ENCODE results near the gene PRLHR.

The PRLHR gene

GRCh38 chr10:118580702-118581101 is 14.7 kb downstream of the PRLHR start:
- no peak overlapping the region for H3K4me3 Mint-ChIP-seq
- no peaks in the 10 kb centered on the region for H3K9me3 Mint-ChIP-seq
- no peak overlapping the region for H3K27ac Mint-ChIP-seq
- H3K36me3 Mint-ChIP-seq (ENCODE audit: low read depth) = no peaks in the 10 kb centered on the region
- H3K27me3 Mint-ChIP-seq (ENCODE audit: low read depth) = peaks cover 14% of the 10 kb centered on the region
- no peaks in the 10 kb centered on the region for H3K4me1 Mint-ChIP-seq (ENCODE audit: low read depth)

DNA sequence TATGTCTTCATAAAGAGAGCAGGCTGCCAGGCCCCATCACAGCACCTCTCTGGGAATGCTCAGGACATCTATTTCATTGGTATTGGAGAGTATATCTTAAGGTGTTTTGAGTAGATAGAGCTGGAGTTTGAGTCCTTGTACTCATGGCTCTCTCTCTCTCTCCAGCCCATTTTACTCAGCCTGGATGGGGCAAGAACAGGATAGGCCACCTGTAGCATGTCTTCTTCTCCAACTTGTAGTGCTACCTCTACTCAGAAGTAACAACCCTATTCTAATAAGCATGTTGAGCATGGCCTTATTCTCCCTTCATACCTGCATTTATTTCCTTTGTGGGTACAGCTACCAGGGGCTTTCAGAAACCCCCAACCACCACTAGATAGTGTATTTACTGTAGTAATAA is 21.9 kb downstream of the PRLHR start:
- Mint-ChIP-seq H3K4me1 (ENCODE audit: low read depth) (peaks cover 5% of the 10 kb centered on the region), H3K9me3 (no peaks in the 10 kb centered on the region), H3K27me3 (ENCODE audit: low read depth) (peaks cover 12% of the 10 kb centered on the region), H3K4me3 (no peak overlapping the region), H3K36me3 (ENCODE audit: low read depth) (no peaks in the 10 kb centered on the region), H3K27ac (no peak overlapping the region)

DNA sequence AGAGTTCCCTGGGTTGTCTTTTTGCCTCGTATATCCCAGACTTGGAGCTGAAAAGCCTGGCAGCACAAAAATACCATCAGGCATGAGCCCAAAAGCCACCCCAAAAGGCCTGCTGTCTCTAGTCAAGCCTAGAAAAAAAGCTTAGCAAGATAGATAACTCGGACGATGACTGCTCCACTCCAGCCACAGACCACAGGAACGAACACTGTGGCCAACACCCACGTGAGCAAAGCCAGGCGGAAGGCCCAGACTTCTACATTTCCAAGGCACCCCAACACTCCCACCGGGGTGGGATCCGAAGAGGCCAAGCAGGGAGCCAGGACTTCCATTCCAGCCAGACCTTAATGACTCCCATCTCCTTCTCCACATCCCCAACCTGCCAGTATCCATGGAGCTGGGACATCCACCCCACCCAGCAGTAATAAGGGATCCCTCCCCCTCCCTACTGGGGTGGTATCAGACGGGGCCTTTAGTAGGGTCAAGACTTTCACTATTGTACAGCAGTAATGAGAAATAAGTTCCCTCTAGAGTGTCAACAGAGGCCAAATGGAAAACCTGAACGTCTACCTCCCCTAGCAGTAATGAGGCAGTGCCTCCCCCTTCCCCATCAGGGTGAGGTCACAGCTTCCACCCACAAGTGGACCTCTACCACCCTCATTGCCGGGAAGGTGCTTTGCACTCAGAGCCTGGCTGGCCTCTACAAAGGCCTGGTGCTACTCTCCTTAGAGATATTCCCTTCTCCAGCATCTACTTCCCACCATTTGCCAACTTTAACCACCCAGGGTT is 23.0 kb downstream of the PRLHR start:
- Mint-ChIP-seq H3K4me1 (ENCODE audit: low read depth) (peaks cover 7% of the 10 kb centered on the region), H3K9me3 (no peaks in the 10 kb centered on the region), H3K27ac (no peak overlapping the region), H3K27me3 (ENCODE audit: low read depth) (peaks cover 7% of the 10 kb centered on the region), H3K4me3 (no peak overlapping the region), H3K36me3 (ENCODE audit: low read depth) (no peaks in the 10 kb centered on the region)

- no peak overlapping the region for H3K27ac Mint-ChIP-seq
- peaks cover 7% of the 10 kb centered on the region for H3K4me1 Mint-ChIP-seq (ENCODE audit: low read depth)
- no peaks in the 10 kb centered on the region for H3K36me3 Mint-ChIP-seq (ENCODE audit: low read depth)
- no peaks in the 10 kb centered on the region for H3K27me3 Mint-ChIP-seq (ENCODE audit: low read depth)
- H3K4me3 Mint-ChIP-seq = no peak overlapping the region
- no peaks in the 10 kb centered on the region for H3K9me3 Mint-ChIP-seq
Observed at GRCh38 chr10:118571123-118571522, 24.3 kb downstream of the PRLHR start.

DNA sequence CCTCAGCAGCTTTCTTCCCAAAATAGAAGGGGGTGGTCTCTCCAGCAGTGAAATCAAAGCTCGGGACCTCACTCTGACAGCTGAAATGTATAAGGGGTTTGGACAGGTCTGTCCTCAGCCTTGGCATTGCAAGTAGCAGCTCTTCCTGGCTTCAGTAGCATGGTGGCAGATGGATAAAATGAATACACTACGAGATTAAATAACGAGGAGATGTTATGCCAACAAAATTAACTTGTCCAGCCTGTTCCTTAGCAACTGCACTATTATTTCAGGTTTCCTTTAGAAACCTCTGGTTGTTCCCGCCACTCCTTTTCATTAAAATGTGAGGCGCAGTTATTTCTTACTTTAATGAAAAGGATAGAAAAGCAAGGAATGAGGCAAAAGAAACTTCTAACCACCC is 24.9 kb downstream of the PRLHR start:
- Mint-ChIP-seq H3K4me3 (no peak overlapping the region), H3K9me3 (no peaks in the 10 kb centered on the region), H3K27ac (no peak overlapping the region), H3K27me3 (ENCODE audit: low read depth) (no peaks in the 10 kb centered on the region), H3K4me1 (ENCODE audit: low read depth) (peaks cover 7% of the 10 kb centered on the region), H3K36me3 (ENCODE audit: low read depth) (no peaks in the 10 kb centered on the region)

DNA sequence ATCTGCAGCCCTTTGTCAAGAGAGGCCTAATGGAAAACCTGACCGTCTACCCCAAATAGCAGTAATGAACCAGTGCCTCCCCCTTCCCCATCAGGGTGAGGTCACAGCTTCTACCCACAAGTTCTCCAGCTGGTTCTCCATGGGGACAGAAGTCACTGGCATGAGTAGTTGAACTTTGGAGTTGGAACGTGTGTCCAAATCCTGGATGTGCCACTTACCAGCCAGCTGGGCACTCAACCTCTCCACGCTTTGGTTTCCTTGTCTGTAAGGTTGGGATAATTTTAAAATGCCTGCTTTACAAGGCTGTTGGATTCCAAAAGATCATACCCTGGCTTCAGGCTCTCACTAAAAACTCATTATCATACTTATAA is 25.6 kb downstream of the PRLHR start:
- no peak overlapping the region for H3K27ac Mint-ChIP-seq
- H3K9me3 Mint-ChIP-seq = no peaks in the 10 kb centered on the region
- H3K27me3 Mint-ChIP-seq (ENCODE audit: low read depth) = no peaks in the 10 kb centered on the region
- H3K4me1 Mint-ChIP-seq (ENCODE audit: low read depth) = peaks cover 7% of the 10 kb centered on the region
- no peak overlapping the region for H3K4me3 Mint-ChIP-seq
- no peaks in the 10 kb centered on the region for H3K36me3 Mint-ChIP-seq (ENCODE audit: low read depth)

GRCh38 chr10:118569241-118569881 is 26.1 kb downstream of the PRLHR start:
- no peaks in the 10 kb centered on the region for H3K36me3 Mint-ChIP-seq (ENCODE audit: low read depth)
- H3K9me3 Mint-ChIP-seq = no peaks in the 10 kb centered on the region
- no peak overlapping the region for H3K27ac Mint-ChIP-seq
- H3K27me3 Mint-ChIP-seq (ENCODE audit: low read depth) = no peaks in the 10 kb centered on the region
- H3K4me1 Mint-ChIP-seq (ENCODE audit: low read depth) = peaks cover 4% of the 10 kb centered on the region
- no peak overlapping the region for H3K4me3 Mint-ChIP-seq

GRCh38 chr10:118568327-118568848 is 27.1 kb downstream of the PRLHR start:
- no peaks in the 10 kb centered on the region for H3K36me3 Mint-ChIP-seq (ENCODE audit: low read depth)
- peaks cover 4% of the 10 kb centered on the region for H3K4me1 Mint-ChIP-seq (ENCODE audit: low read depth)
- H3K4me3 Mint-ChIP-seq = no peak overlapping the region
- no peaks in the 10 kb centered on the region for H3K27me3 Mint-ChIP-seq (ENCODE audit: low read depth)
- no peak overlapping the region for H3K27ac Mint-ChIP-seq
- no peaks in the 10 kb centered on the region for H3K9me3 Mint-ChIP-seq

DNA sequence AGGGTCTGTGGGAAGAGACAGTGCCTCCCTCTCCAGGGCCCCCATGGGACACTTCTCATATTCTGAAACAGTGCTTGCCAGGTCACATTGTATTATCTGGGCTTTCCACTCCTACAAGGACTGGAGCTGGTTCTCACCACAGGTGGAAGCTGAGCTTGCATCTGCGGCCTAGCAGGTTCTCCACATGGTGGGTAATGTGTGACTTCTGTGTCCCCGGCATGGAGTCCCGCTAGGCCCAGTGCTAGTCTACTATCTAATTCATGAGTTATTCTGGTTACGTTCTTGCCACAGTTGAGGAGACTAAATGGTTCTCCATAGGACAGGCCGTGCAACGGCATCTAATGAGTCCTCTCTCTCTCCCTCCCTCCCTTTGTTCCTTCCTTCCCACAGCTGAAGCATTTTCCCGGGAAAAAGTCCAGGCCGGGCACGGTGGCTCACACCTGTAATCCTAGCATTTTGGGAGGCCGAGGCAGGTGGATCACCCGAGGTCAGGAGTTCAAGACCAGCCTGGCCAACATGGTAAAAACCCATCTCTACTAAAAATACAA is 27.7 kb downstream of the PRLHR start:
- no peaks in the 10 kb centered on the region for H3K36me3 Mint-ChIP-seq (ENCODE audit: low read depth)
- peaks cover 4% of the 10 kb centered on the region for H3K4me1 Mint-ChIP-seq (ENCODE audit: low read depth)
- no peak overlapping the region for H3K27ac Mint-ChIP-seq
- no peaks in the 10 kb centered on the region for H3K27me3 Mint-ChIP-seq (ENCODE audit: low read depth)
- no peaks in the 10 kb centered on the region for H3K9me3 Mint-ChIP-seq
- H3K4me3 Mint-ChIP-seq = no peak overlapping the region

GRCh38 chr10:118566911-118567310 is 28.5 kb downstream of the PRLHR start:
- Mint-ChIP-seq H3K36me3 (ENCODE audit: low read depth) (no peaks in the 10 kb centered on the region), H3K4me1 (ENCODE audit: low read depth) (peaks cover 4% of the 10 kb centered on the region), H3K4me3 (no peak overlapping the region), H3K27ac (no peak overlapping the region), H3K9me3 (no peaks in the 10 kb centered on the region), H3K27me3 (ENCODE audit: low read depth) (peaks cover 2% of the 10 kb centered on the region)

DNA sequence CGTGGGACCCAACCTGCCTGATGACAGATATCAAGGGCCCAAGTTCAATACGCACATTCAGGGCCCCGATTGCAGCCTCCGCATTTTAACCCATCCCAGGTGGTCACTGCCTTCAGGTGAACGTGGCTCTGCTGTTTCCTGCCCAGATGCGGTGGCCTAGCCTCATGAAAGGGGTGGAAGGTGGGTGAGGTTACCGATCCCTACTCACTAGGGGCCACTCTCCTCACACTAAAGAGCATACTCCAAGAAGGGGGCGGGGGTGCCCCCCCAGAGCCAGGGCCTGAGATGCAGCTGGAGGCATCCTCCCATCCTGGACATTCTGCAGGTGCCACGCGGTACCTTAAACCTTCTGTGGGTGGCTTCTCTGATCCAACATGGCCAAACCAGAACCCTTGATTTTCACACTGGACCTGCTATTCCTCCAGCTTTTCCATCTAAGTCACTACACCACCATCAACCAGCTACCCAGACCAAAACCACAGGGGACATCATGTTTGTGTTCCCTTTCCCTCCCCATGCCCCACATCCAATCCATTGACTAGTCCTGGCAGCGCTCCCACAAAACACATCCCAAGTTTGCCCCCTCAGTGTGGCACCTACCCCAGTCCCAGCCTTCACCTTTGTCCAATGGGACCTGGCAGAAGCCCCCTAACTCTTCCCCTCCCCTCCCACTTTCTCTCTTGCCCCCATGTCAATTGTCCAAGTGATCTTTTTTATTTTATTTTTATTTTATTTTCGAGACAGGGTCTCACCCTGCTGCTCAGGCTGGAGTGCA is 30.0 kb downstream of the PRLHR start:
- no peaks in the 10 kb centered on the region for H3K9me3 Mint-ChIP-seq

GRCh38 chr10:118564652-118565051 is 30.8 kb downstream of the PRLHR start:
- no peak overlapping the region for H3K27ac Mint-ChIP-seq
- peaks cover 4% of the 10 kb centered on the region for H3K4me1 Mint-ChIP-seq (ENCODE audit: low read depth)
- no peaks in the 10 kb centered on the region for H3K36me3 Mint-ChIP-seq (ENCODE audit: low read depth)
- no peak overlapping the region for H3K4me3 Mint-ChIP-seq
- H3K27me3 Mint-ChIP-seq (ENCODE audit: low read depth) = peaks cover 12% of the 10 kb centered on the region
- H3K9me3 Mint-ChIP-seq = no peaks in the 10 kb centered on the region

More for the DNA sequence above, 30.0 kb downstream of the PRLHR start:
- Mint-ChIP-seq H3K27ac (no peak overlapping the region), H3K27me3 (ENCODE audit: low read depth) (peaks cover 12% of the 10 kb centered on the region), H3K36me3 (ENCODE audit: low read depth) (no peaks in the 10 kb centered on the region), H3K4me1 (ENCODE audit: low read depth) (peaks cover 4% of the 10 kb centered on the region), H3K4me3 (no peak overlapping the region)

DNA sequence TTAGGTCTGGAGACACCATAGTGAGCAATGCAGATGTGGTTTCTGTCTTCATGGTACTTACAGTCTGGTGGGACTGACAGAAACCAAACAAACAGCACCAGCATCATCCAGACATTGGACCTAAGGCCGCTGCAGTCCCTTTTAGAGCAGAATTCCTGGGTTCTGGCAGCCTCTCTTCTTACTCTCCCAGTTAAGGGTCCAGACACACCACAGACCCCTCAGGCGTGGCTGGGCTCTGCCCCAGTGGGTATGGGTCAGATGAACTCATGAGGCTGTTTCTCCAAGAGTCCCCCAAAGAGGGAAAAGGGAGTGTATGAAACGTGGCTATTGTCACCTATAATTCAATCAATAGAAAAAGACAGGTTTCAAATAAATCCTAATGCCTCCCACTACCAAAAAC is 31.3 kb downstream of the PRLHR start:
- no peak overlapping the region for H3K27ac Mint-ChIP-seq
- H3K36me3 Mint-ChIP-seq (ENCODE audit: low read depth) = no peaks in the 10 kb centered on the region
- H3K27me3 Mint-ChIP-seq (ENCODE audit: low read depth) = peaks cover 15% of the 10 kb centered on the region
- H3K4me1 Mint-ChIP-seq (ENCODE audit: low read depth) = peaks cover 4% of the 10 kb centered on the region
- H3K4me3 Mint-ChIP-seq = no peak overlapping the region
- H3K9me3 Mint-ChIP-seq = no peaks in the 10 kb centered on the region

- H3K27ac Mint-ChIP-seq = no peak overlapping the region
- peaks cover 18% of the 10 kb centered on the region for H3K27me3 Mint-ChIP-seq (ENCODE audit: low read depth)
- no peaks in the 10 kb centered on the region for H3K9me3 Mint-ChIP-seq
- H3K4me3 Mint-ChIP-seq = no peak overlapping the region
- no peaks in the 10 kb centered on the region for H3K36me3 Mint-ChIP-seq (ENCODE audit: low read depth)
- peaks cover 1% of the 10 kb centered on the region for H3K4me1 Mint-ChIP-seq (ENCODE audit: low read depth)
Observed at GRCh38 chr10:118563373-118563890, 32.0 kb downstream of the PRLHR start.
